Stimulated activated naive CD8-positive, alpha-beta T cell treated with anti-CD3 and anti-CD28 coated beads, Interleukin-15, amount 100 ng/mL, for 72 hours (primary cell): Measurements from ENCODE around the gene HBA2.
"Not testable (repeated sequence)": the region's sequence is repeated elsewhere in the genome, so short reads cannot be mapped to it uniquely, and the experiment has no call there.

Source experiments
- ATAC-seq: fragments of 150-1000 bp; cut with Tn5 transposase; 2 replicates; pipeline ENCODE4 v1.10.0; 2021; ENCODE audit warnings: mild to moderate bottlenecking, moderate library complexity
- DNase-seq, 2 donors: peaks; one replicate each; pipeline ENCODE4 v3.0.0; 2021 to 2022
- H3K27ac Mint-ChIP-seq, 2 donors: one replicate each; pipeline ENCODE4 v1.8.0; 2022; ENCODE audit warnings: mild to moderate bottlenecking in 2 of 2, mixed read lengths in 2 of 2, moderate library complexity in 2 of 2
- H3K27me3 Mint-ChIP-seq: one replicate; pipeline ENCODE4 v1.8.0; 2022; ENCODE audit warnings: mixed read lengths
- H3K4me1 Mint-ChIP-seq: one replicate; pipeline ENCODE4 v1.8.0; 2022; ENCODE audit warnings: mild to moderate bottlenecking, mixed read lengths
- H3K4me3 Mint-ChIP-seq, 2 donors: one replicate each; pipeline ENCODE4 v1.8.0; 2022; ENCODE audit warnings: mild to moderate bottlenecking in 2 of 2, mixed read lengths in 2 of 2, moderate library complexity in 1 of 2
- H3K9me3 Mint-ChIP-seq, 2 donors: one replicate each; pipeline ENCODE4 v1.8.0; 2022; ENCODE audit warnings: mixed read lengths in 2 of 2

Gene HBA2

GRCh38 chr16:165539-166374 is 6.9 kb upstream of the HBA2 start, which contains the start of gene HBM:
TSS of gene HBM (plus strand) at chr16:165978. CDS start at chr16:165998, 20 bp downstream.
- Mint-ChIP-seq H3K4me1 (peaks cover 27% of the 10 kb centered on the region), H3K27me3 (peaks cover 81% of the 10 kb centered on the region)

GRCh38 chr16:166375-167121 is 6.1 kb upstream of the HBA2 start:
- ATAC-seq (no peak), DNase-seq (no peak)
- Mint-ChIP-seq H3K4me3 (peak overlapping the region in 1 of 2 donors; percentile 63), H3K27me3 (peaks cover 81% of the 10 kb centered on the region), H3K27ac (no peak overlapping the region), H3K9me3 (no peaks in the 10 kb centered on the region), H3K4me1 (peaks cover 30% of the 10 kb centered on the region)

More at GRCh38 chr16:165539-166374, 6.9 kb upstream of the HBA2 start, which contains the start of gene HBM:
- ATAC-seq, result no peak
- H3K27ac Mint-ChIP-seq, result no peak within 1 kb of the TSS
- H3K4me3 Mint-ChIP-seq, result peak within 1 kb of the TSS; percentile 58 to 63
- no peaks in the 10 kb centered on the region for H3K9me3 Mint-ChIP-seq
- no peak for DNase-seq

- H3K9me3 Mint-ChIP-seq, result no peaks in the 10 kb centered on the region
- DNase-seq (no peak), ATAC-seq (no peak)
- no peak overlapping the region for H3K27ac Mint-ChIP-seq
- H3K27me3 Mint-ChIP-seq, result peaks cover 81% of the 10 kb centered on the region
- H3K4me1 Mint-ChIP-seq, result peaks cover 30% of the 10 kb centered on the region
- H3K4me3 Mint-ChIP-seq, result no peak overlapping the region
Observed at GRCh38 chr16:167122-167690, 5.5 kb upstream of the HBA2 start.

- peaks cover 32% of the 10 kb centered on the region for H3K4me1 Mint-ChIP-seq
- no peak for ATAC-seq
- H3K27ac Mint-ChIP-seq, result no peak overlapping the region
- H3K9me3 Mint-ChIP-seq, result no peaks in the 10 kb centered on the region
- H3K27me3 Mint-ChIP-seq, result peaks cover 77% of the 10 kb centered on the region
- no peak overlapping the region for H3K4me3 Mint-ChIP-seq
- DNase-seq, result no peak
Observed at GRCh38 chr16:168424-168823, 4.3 kb upstream of the HBA2 start.

- H3K4me1 Mint-ChIP-seq, result peaks cover 38% of the 10 kb centered on the region
- no peak overlapping the region for H3K27ac Mint-ChIP-seq
- H3K4me3 Mint-ChIP-seq, result no peak overlapping the region
- DNase-seq (no peak), ATAC-seq (no peak)
- H3K9me3 Mint-ChIP-seq, result no peaks in the 10 kb centered on the region
- peaks cover 83% of the 10 kb centered on the region for H3K27me3 Mint-ChIP-seq
Observed at GRCh38 chr16:169014-169413, 3.7 kb upstream of the HBA2 start.

GRCh38 chr16:170088-170507 is 2.6 kb upstream of the HBA2 start:
- DNase-seq, H3K9me3 Mint-ChIP-seq, H3K4me3 Mint-ChIP-seq, ATAC-seq, H3K27ac Mint-ChIP-seq: not testable (repeated sequence)
- Mint-ChIP-seq H3K27me3 (peaks cover 92% of the 10 kb centered on the region), H3K4me1 (peaks cover 48% of the 10 kb centered on the region)

GRCh38 chr16:170788-171187 is 1.9 kb upstream of the HBA2 start:
- Mint-ChIP-seq H3K4me1 (peaks cover 43% of the 10 kb centered on the region), H3K27me3 (peaks cover 92% of the 10 kb centered on the region), H3K9me3 (no peaks in the 10 kb centered on the region), H3K4me3 (no peak overlapping the region), H3K27ac (no peak overlapping the region)
- no peak for DNase-seq
- no peak for ATAC-seq

- H3K4me1 Mint-ChIP-seq, result peaks cover 44% of the 10 kb centered on the region
- not testable (repeated sequence) for H3K9me3 Mint-ChIP-seq, DNase-seq, H3K27ac Mint-ChIP-seq, ATAC-seq
- peaks cover 83% of the 10 kb centered on the region for H3K27me3 Mint-ChIP-seq
- peak overlapping the region; percentile 56 to 63 for H3K4me3 Mint-ChIP-seq
Observed at GRCh38 chr16:173211-173854, 657 bp downstream of the HBA2 start.

GRCh38 chr16:173928-174769 is 1.5 kb downstream of the HBA2 start:
- Mint-ChIP-seq H3K4me1 (peaks cover 44% of the 10 kb centered on the region), H3K27me3 (peaks cover 79% of the 10 kb centered on the region)
- not testable (repeated sequence) for H3K4me3 Mint-ChIP-seq, H3K9me3 Mint-ChIP-seq, H3K27ac Mint-ChIP-seq, DNase-seq, ATAC-seq

- DNase-seq, result no peak
- ATAC-seq, result no peak
- Mint-ChIP-seq H3K9me3 (no peaks in the 10 kb centered on the region), H3K27ac (no peak overlapping the region), H3K27me3 (peaks cover 68% of the 10 kb centered on the region), H3K4me1 (peaks cover 44% of the 10 kb centered on the region), H3K4me3 (no peak overlapping the region)
Observed at GRCh38 chr16:175011-175949, 2.6 kb downstream of the HBA2 start.

GRCh38 chr16:176006-176405 is 3.3 kb downstream of the HBA2 start:
- H3K4me1 Mint-ChIP-seq, result peaks cover 37% of the 10 kb centered on the region
- ATAC-seq, H3K9me3 Mint-ChIP-seq, H3K27ac Mint-ChIP-seq, DNase-seq: not testable (repeated sequence)
- peak overlapping the region in 1 of 2 donors; percentile 24 for H3K4me3 Mint-ChIP-seq
- H3K27me3 Mint-ChIP-seq, result peaks cover 61% of the 10 kb centered on the region

GRCh38 chr16:176477-177382 is 4.1 kb downstream of the HBA2 start, which contains the start of gene HBA1:
TSS of gene HBA1 (plus strand) at chr16:176680. CDS start at chr16:176717, 37 bp downstream.
- Mint-ChIP-seq H3K27ac (peak within 1 kb of the TSS in 1 of 2 donors; percentile 63), H3K27me3 (peaks cover 53% of the 10 kb centered on the region), H3K4me3 (peak within 1 kb of the TSS; percentile 19 to 24), H3K4me1 (peaks cover 37% of the 10 kb centered on the region)
- peak; percentile 32 for ATAC-seq
- H3K9me3 Mint-ChIP-seq, DNase-seq: not testable (repeated sequence)

- peak overlapping the region in 1 of 2 donors; percentile 63 for H3K27ac Mint-ChIP-seq
- no peaks in the 10 kb centered on the region for H3K9me3 Mint-ChIP-seq
- DNase-seq (no peak), ATAC-seq (no peak)
- H3K4me3 Mint-ChIP-seq, result peak overlapping the region; percentile 22 to 24
- peaks cover 37% of the 10 kb centered on the region for H3K4me1 Mint-ChIP-seq
- peaks cover 49% of the 10 kb centered on the region for H3K27me3 Mint-ChIP-seq
Observed at GRCh38 chr16:177394-177822, 4.7 kb downstream of the HBA2 start.
